DMS53 treated with DMSO at 0.1 percent for 48 hours (cell line): ENCODE measurements around the gene SCGB2B2.
"Not testable (repeated sequence)": the region's sequence is repeated elsewhere in the genome, so short reads cannot be mapped to it uniquely, and the experiment has no call there.

ENCODE experiments used
- DNase-seq: peaks from one replicate; lab custom pipeline; 2025; ENCODE audit not compliant: unreplicated experiment; lab: John Stamatoyannopoulos, UW

The SCGB2B2 gene

GRCh38 chr19:34676697-34677385 lies at the start of gene SCGB2B2:
TSS of gene SCGB2B2 (minus strand) at chr19:34677159. CDS start at chr19:34594563, 82,596 bp downstream.
- peak; percentile 98 for DNase-seq

- no peak for DNase-seq
Observed at GRCh38 chr19:34725400-34725799, 48.4 kb upstream of the SCGB2B2 start.

- no peak for DNase-seq
Observed at GRCh38 chr19:34722353-34722752, 45.4 kb upstream of the SCGB2B2 start.

- DNase-seq, result no peak
Observed at GRCh38 chr19:34715357-34715756, 38.4 kb upstream of the SCGB2B2 start.

DNA sequence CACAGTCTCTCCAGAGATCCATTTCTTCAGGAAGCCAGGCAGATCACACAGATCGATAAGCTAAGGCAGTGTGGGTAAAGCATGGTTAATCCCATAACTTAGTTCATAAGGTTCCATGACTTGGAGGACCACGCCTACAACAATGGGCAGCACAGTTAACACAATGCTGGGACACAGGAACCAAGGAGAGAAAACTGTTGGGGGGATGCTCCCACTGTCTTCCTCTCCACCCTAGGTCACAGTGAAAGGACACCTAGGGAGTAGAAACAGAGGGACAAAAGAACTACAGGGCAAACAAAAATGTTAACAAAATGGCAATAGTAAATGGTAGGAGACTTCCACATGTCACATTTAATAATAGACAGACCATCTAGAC lies 36.3 kb upstream of the SCGB2B2 start:
- no peak for DNase-seq

- DNase-seq, result peak; percentile 89
Observed at GRCh38 chr19:34712395-34713261, 35.7 kb upstream of the SCGB2B2 start.

GRCh38 chr19:34711890-34712289 lies 34.9 kb upstream of the SCGB2B2 start:
- no peak for DNase-seq

DNA sequence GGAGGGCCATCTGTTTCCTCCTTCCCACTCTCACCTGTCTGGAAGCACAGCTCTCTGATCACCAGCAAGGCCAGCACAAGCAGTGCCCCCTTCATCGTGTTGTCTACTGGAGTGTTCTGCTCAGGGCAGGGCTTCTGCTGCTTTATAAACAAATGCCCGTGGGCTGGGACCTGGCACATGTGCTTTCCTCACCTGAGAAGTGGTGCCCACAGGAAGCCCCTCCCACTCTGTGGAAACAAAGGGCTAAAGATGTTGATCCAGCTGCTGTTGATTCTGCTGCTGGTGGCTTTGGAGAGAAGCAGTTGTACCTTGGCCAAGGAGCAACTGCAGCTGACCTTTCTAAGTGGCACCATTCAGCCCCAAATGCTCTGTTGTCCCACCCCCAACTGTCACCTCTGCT lies 30.7 kb upstream of the SCGB2B2 start:
- peak; percentile 93 for DNase-seq

DNA sequence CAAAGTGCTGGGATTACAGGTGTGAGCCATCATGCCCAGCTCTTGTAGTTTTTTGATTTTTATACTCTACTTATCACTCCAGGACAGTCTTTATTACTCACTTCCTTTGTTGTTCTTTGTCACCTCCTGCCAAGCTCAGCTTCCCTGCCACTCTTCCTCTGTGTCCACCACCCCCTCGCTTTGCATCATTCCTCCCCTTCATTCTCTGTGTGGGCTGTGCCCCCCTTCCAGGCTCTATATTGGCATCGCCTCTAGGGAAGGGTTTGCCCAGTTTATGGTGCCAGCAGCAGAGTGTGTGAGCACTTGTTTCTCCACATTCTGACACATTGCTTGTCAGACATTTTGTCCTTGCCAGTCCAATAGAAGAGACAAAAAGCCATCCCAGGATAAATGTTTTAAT lies 15.6 kb upstream of the SCGB2B2 start:
- DNase-seq, result no peak

GRCh38 chr19:34690372-34690771 lies 13.4 kb upstream of the SCGB2B2 start:
- DNase-seq, result no peak

DNA sequence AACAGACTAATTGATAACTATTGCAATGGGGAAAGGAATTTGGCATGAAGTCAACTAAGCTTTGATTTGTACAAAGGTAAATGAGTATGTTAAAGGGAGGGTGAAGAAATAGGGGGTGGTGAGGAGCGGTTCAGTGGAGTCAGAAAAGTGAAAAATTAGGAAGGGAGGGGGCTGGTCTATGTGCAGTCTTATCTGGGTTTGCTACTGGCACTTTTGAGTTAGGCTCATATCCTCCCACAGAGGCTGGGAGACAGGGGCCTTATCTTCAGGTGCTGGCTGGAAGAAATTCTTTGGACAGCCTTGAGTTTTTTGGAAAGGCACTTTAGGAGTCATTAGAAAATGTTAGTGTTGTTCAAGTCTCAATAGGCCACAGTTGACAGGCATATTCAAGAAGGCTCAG lies 11.6 kb upstream of the SCGB2B2 start:
- DNase-seq, result no peak

DNA sequence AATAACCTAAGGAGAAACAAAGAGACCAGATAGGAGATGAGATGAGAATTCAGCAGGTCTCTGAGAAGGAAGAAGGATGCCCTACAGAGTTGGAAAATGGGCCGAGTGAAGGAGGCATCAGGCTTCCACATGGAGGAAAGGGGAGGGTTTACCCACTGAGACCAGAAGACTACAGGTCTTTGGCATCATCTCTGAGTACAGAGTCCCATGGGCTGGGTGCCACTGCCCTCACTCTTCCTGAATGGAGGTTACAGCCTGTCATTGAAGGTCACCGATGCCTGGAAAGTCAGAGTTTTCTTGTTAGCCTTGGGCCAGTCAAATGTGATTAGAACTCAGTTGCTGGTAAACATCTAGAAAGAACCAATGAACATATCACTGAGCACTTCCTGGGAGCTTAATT lies 10.4 kb upstream of the SCGB2B2 start:
- no peak for DNase-seq

DNA sequence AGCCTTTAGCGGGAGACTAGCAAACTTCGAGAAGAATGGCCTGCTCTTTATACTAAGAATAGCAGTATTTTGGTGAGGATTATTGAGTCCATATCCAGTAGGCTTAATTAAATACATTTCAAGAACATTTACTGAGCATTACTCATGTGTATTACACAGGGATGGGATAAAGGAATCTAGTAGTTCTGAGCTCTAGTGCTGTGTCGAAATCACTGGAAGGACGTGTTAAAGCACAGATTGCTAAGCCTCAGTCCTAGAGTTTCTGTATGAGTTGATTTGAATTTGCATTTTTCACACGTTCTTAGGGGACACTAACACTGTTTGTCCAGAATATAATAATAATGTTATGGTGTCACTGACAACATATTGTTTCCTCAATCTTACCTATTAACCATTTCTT lies 9.5 kb upstream of the SCGB2B2 start:
- DNase-seq, result no peak

- not testable (repeated sequence) for DNase-seq
Observed at GRCh38 chr19:34685266-34685665, 8.3 kb upstream of the SCGB2B2 start.

DNA sequence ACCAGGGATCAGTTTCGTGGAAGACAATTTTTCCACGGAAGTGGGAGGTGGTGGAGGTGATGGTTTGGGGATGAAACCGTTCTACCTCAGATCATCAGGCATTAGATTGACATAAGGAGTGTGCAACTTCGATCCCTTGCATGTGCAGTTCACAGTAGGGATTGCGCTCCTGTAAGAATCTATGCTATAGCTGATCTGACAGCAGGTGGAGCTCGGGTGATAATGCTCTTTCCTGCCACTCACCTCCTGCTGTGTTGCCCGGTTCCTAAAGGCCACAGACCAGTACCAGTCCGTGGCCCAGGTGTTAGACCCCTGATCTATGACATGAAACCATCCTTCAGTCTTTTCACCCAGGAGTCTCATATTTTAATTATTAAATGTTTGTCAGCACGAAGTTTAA lies 4.5 kb upstream of the SCGB2B2 start:
- no peak for DNase-seq

- no peak for DNase-seq
Observed at GRCh38 chr19:34678421-34678820, 1.5 kb upstream of the SCGB2B2 start.

GRCh38 chr19:34678085-34678412 lies 1.1 kb upstream of the SCGB2B2 start:
- no peak for DNase-seq

DNA sequence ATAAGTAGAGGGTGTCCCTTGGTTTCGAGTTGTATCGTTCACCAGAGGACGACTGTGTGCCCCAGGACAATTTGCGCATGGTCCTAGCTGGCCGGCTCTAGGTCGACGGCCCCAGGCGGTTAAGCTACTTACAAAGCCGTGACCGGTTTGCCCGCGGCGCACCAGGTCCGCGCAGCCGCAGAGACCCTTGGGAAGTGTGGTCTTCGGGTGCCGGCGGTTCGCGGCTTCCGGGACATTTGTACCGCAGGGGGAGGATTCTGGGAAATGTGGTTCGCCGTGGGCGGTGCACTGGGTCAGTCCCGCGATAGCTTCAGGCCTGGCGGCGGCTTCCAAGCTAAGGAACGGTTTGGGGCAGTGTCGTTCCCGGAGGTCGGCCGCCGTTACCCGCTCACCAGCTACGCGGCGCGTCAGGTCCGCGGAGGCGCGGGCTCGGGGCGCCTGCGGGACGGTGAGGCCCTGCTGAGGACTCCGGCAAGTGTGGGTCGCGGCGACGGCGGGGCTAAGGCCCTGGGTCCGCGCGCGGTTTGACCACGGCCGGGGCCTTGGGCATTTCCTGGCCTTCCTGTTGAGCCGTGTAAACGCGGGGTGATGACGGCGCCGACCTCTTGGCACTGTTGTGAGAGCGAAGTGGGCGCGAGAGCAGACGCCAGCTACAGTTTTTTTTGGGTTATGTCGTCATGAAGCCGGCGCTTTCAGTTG lies 576 bp upstream of the SCGB2B2 start, which contains the start of gene ZNF302:
Gene ZNF302, plus strand, starts transcription at position 293 of the 699 bp plus-strand sequence. CDS start 1,127 bp downstream, outside the sequence.
- DNase-seq, result peak; percentile 98

GRCh38 chr19:34675919-34676318 lies 1.0 kb downstream of the SCGB2B2 start:
- no peak for DNase-seq

DNA sequence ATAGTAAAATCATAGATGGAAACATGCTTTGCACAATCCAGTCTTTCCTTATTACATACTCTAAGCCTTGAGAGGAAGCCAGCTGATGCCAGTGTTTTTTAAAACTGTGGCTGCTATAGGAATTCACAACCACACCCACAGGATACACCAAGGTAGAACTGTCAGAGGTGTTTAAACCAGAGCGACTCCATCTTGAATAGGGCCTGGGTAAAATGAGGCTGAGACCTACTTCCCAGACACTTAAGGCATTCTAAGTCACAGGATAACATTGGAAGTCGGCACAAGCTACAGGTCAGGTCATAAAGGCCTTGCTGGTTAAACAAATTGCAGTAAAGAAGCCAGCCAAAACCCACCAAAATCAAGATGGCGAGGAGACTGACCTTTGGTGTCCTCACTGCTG lies 1.7 kb downstream of the SCGB2B2 start:
- no peak for DNase-seq

- DNase-seq, result no peak
Observed at GRCh38 chr19:34673590-34673989, 3.4 kb downstream of the SCGB2B2 start.

- DNase-seq, result no peak
Observed at GRCh38 chr19:34671972-34672371, 5.0 kb downstream of the SCGB2B2 start.
